NCI-H1436 (cell line): ENCODE data around the gene PEX14.
A peak's percentile ranks its signal among the peaks of the same experiment; 100 is the strongest.

Experiments
- DNase-seq: peaks from one replicate; lab custom pipeline; 2025; lab: John Stamatoyannopoulos, UW

The PEX14 gene

DNA sequence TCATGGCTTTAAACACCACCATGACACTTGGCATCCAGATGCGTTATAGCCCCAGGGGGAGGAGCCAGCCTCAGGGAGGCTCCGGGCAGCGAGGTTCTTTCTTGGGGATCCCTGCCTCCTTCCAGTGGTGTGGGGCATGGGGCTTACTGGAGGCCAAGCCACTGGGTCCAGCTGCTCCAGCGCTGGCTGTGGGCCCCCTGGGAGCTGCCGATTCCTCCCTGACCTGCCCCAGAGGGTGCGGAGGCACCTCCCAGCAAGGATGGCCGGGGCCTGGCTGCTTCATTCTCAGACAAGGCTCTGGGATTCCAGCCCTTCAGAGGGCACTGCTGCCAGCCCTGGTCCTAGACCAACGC lies 159.3 kb downstream of the PEX14 start:
- no peak for DNase-seq

DNA sequence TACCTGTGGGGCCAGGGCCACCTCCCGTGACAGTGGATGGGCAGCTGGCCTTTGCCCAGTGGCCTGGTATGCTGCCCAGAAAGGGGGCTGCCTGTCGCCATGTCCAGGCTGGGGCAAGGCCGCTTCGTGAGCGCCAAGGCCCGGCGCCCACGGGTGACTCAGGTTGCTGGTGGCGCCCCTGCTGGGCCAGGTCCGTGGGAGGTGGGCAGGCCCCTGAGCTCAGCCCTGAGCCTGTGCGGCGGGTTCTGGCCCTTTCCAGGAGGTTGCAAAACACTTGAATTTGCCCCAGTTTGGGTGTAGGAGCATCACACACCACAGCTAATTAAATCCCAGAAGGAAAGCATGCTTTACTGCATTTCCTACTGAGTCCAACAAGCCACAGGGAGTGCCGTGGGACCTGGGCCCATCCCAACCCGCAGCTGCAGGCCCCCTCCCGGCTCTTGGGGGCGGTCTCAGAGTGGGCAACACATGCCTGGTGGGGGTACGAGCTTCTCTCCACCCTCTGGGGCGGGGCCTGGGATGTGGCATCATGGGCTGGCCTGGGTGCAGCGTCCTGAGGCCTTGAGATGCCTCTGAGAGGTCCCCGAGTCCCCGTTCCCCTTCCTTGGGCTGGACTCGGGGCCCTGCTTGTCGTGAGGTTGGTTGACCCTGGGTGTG lies 159.8 kb downstream of the PEX14 start:
- DNase-seq: no peak

DNA sequence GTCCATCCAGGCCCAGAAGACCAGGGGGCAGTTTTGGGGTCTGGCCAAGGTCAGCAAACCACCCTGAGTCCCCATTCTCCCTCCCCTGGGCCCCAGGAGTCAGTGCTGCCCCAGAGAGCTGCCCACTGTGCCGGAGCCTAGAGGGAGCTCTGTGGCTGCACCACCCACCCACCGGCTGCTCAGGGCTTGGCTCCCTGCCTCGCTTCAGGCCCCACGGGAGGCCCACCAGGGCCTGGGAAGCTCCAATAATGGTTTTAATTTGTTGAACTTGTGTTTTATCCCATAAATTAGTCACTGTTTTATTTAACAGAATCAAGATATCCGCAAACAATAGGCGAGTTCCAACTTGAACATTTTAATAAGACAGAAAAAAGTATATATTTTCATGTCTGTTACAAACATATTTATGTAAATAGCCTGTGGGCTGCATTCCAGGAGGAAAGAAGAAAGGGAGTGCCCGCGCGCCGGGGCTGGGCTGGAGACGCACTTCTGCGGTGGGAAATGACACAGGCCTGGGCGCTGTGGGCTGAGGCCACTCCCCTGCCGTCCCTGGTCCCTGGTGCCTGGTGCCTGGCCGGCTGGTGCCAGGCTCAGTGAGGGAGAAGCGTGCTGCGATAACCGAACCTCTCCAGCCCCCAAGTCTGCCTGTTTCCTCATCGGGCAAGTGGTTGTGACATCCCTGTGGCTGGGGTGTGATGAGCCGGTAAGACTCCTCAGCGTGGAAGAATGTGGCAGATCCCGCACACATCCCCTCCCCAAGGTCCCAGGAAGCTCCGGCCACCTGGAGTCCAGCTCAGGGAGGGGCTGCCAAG lies 160.5 kb downstream of the PEX14 start:
- no peak for DNase-seq

DNA sequence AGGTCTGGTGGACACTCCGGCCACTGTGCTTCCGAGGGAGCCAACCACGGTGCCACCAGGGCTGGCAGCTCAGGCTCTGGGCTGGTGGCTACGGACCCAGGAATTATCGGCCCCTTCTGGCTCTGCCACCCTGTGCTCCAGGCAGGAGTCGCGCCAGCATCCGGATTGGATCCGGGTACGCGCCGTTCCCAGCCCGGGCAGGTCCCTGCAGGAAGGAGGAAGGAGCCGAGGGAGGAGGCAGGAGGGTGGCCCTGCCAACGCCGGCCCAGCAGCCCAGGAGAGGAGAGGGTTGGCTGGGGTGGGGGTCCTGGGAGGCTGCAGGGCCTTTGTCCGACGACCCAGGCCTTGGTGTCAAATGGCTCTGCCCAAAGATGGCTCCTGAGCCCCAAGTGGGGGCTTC lies 161.2 kb downstream of the PEX14 start:
- DNase-seq: no peak

DNA sequence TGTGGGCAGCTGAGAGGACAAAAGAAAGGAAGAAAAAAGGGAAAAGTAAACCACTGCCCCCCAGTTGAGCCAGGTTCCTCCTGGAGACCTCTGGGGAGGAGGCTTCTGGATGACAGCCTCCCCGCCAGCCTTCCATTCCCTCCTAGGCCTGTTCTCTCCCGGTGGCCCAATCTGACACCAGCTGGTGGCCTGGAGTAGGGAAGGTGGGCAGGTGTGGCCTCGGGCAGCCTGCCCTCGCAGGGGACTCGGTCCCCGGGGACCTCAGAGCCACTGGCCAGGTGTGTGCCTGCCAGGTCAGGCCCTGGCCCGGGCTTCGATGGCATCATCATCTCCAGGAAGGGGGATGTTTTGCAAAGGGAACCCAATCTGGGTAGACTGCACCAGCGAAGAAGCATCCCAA lies 162.7 kb downstream of the PEX14 start:
- DNase-seq: no peak

DNA sequence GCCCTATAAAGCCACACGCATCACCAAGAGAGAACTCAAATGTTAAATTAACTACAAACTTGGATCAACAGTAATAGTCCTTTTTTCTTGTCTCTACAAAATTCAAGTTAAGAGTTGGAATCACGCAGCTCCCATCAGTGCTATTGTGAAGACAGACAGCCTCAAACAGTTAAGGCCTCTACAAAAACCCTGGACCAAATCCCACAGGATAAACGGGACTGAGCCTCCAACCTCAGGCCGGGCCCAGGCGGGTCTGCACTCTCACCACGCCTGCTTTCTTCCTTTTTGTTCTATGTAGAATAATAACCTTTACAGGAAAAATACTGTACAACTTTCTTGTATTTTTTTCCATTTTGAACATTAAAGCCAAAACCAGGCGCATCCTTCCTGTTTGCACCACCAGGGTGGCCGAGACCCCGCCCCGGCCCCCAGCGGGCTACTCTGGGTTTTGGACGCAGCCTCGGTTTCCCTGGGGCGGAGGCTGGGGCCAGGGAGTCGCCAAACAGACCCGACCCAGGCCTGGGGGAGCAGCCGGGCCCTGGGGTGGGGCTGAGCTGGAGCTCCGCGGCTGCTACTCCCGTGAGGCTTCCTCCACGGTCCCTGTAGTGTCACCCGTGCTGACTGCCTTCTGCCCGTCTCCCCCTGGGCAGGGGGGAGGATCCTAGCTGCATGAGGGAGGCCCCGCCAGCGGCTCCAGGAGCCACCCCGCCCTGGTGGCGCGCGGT lies 163.2 kb downstream of the PEX14 start:
- no peak for DNase-seq

DNA sequence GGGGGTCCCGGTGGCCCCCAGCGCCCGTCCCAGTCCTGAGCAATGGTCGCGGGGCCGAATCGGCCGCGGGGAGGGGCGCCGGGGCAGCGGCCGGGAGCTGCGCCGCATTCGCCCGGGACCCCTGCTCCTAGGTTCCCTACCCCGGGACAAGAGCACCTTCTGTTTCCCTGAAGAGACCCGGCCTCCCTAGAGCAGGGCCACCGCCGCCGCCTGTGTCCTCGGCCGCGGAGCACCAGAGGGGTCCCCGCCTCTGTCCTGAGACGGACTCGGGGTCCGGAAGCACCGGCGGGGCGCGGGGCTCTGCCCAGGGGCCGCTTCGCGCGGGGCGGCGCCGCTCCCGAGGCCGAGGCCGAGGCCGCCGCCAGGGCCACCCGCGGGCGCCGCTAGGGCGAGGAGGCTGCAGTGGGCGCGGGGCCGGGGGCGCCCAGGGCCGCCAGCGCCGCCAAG lies 163.8 kb downstream of the PEX14 start:
- no peak for DNase-seq

DNA sequence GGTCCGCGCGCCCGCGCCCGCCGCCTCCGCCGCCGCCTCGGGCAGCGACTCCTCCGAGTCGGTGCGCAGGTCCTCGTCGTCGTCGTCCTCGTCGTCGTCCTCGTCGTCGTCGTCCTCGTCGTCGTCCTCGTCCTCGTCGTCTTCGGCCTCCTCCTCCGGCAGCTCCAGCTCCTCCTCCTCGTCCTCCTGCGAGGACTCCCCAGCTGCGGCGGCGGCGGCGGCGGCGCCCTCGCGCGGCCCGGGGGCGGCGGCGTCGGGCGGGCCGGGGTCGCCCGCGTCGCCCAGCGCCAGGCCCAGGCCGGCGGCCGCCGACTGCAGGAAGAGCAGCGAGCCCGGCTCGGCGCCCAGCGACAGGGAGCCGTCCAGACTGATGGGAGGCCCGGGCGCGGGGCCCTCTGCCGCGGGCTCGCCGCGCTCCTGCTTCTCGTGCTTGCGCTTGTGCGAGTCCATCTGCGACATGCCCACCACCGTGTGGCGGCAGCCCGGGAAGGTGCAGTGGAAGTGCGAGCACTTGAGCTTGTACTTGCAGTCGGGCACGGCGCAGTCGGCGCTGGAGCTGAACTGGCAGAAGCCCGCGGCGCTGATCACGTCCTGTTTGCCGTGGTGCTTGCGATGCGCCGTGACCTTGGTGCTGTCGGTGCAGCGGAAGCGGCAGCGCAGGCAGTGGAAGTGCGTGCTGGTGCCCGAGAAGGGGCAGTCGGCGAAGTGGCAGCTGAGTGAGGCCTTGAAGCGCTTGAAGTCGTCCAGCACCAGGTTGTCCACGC lies 164.4 kb downstream of the PEX14 start:
- no peak for DNase-seq

DNA sequence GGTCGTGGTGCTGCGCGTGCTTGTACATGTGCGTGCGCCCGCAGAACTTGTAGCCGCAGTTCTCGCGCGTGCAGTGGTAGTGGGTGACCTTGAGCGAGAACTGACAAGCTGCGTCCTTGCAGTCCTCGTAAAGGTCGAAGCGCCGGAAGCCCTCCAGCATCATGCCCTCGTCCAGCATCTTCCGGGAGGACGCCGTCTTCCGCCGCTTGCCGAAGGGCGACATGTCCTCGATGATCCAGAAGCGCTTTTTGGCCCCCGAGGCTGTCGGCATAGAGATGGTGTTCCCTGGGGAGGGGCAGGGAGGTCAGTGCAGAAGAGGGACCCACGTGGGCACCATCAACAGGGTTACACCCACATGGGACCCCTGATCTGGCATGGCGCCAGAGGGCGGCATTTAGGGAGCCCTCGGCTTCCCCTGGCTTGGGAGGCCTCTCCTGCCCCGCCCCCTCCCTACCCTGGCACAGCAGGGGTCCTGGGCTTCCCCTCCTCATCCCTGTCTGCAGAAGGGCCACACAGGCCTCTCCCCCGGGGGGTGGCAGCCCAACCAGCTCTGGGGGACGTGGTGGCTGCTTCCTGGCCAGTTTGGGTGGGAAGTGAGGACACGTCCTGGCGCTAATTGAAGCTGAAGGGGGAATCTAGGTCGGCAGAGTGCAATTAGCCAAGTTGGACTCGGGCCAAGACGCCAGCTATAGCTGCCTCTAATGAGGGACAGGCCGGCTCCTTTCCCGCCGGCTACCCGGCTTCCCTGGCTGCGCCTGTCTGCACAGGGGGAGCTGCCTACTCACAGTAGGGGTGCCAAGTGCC lies 165.2 kb downstream of the PEX14 start:
- peak; percentile 80 for DNase-seq

DNA sequence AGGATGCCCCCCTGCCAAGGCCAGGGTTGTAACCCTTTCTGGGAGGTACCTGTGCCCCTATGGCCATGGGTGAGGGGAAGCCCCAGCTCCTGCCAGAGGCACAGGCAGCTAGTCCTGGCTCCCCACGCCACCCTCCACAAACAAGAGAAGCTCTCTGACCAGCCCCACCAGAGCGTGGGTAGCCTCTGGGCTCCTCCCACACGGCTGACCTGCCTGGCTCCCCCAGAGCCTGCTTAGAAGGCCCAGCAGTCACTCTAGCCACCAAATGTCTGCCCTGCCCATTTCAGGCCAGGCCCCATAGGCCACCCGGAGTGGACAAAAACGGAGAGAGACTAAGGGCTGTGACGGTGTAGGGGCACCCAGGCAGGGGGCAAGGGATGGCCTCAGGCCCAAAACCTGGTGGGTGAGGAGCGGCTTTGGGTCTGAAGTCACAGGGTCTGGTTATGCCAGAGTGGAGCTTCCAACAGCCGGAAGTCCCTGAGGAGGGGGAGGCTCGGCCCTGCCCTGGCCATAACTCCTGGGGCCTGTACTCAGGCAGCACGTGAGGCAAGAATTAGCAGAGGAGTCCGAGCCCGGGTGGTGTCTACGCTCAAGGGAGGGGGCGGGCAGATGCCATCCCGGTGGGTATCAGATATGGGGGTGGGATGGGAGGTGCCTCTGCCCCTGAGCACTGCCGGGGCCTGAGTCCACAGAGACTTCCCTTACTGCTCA lies 166.2 kb downstream of the PEX14 start:
- DNase-seq: no peak

DNA sequence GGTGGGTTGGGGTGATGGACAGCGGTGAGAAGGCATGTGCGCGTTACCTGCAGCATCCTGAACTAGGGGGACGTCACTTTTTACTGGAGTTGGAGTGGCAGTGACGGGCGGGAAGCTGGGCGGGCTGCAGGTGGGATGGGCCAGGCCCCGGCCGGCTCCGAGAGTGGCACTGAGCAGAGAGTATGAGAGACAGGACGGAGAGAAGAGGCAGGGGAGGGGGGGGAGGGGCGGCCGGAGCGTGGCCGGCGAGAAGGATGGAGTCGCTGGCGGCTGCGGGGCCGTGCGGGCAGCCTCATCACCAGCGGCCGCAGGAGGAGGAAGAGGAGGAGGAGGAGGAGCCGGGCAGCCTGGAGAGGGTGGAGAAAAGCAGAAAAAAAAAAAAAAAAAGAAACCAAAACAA lies 167.2 kb downstream of the PEX14 start:
- DNase-seq: no peak

DNA sequence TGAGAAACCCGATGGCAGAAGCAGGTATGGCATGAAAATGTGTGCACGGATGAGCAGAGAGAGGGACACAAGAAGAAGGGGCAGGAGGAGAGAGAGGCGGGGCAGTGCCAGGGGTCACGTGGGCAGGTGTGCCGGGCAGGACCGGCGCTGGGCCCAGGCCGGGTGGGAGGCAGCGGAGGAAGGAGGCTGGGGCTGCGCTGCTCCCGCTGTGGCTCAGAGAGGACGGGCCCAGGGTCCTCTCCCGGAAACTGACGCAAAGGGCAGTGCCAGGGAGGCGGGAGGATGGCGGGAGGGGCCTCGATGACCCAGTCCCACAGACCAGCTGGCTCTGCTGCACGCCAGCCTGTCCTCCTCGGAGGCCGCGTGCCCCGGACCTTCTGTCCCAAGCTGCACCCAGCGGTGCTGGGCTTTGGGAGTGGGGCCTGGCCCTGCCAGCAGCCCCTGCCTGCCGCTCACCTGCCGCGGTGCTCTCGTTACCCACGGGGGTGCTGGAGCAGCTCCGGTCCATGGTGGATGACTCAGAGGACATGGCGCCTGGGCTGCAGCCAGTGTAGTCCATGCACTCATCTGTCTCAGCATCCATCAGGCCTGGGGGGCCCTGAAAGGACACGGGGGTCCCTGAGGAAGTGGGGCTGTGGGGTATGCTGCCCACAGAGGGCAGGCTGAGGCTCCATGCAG lies 167.8 kb downstream of the PEX14 start:
- no peak for DNase-seq

DNA sequence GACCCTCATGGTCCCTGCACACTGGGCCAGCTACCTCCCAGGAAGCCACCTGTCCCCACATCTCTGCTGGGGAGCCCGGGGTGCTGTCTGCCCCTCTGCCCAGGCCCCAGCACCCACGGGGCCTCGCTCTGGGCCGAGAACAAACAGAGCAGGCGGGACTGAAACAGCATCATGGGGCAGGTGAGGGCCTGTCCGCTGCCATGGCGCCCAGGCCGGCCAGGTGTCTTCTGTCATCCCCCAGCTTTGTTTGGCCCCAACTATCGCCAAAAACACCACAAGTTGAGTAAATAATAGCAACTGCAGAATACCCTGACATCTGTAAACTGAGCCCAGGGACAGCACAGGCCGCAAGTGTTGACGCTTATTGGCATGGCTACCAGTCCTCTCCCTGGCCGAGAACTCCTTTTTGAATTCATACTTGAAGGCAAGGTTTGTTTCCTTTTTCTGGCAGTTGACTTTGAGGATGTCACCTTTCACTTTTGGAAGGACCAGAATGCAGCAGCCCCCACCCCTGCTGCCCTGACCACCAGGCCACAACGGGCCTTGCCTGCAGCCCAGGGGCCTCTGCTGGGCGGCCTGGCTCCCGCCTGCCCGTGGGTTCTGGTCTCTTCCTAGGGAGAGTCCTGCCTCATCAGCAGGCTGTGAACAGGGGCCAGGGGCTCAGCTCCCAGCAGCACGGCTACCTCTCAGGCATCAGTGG lies 169.0 kb downstream of the PEX14 start:
- DNase-seq: no peak

DNA sequence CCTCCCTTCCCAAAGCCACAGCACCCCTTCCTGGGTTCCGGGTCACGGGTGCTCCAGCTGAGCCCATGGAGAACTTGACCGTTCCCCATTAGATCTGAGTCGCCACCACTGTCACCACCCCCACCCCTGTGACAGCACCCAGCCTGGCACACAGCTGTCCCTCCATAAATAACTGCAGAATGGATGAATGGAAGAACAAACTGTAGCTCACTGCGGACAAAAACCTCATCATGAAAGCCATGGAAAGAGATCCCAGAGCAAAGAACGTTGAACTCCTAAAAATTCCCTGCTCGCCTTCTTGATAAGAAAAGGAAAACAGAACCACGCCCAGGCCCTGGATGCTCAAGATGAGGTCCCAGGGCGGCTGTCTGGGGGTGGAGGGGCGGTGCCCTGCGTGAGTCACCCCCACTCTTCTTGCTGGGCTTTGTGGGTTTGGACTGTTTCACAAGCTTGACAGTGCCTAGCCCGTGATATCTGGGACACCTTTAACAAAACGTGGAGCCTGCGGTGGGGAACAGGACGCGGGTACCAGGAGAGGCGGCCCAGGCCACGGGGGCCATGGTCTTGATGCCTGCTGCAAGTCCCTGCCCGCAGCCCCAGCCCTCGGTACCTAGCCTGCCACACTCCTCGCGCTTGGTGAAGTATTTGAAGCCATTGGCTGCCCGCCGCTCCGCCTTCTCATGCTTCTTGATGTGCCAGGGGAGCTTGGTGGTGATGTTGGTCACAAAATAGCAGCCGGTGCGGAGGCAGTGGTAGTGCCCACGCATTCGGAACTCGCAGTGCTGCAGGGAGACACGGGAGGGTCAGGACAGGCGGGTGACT lies 169.8 kb downstream of the PEX14 start:
- no peak for DNase-seq

DNA sequence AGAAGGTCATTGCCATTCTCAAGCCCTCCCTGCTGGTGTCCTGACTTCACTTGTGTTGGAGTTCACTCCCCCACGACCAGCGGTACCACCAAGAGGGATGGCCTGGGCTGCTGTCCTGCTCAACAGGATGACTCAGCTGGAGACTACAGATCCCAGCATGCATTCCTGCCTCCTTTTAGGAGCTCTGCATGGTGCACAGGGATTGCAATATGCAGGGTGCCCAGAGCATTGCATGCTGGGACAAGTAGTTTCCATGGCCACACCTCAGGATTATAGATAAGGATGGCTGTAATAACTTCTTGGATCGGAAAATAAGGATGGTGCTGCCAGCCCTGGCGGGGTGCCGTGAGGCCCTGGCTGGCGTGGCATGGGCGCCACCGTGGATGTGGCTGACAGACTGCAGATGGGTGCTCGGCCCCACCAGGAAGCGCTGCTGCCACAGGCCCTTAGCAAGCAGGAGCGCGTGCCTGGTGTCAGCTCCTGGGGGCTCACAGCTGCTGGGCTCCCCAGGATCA lies 171.7 kb downstream of the PEX14 start:
- no peak for DNase-seq

DNA sequence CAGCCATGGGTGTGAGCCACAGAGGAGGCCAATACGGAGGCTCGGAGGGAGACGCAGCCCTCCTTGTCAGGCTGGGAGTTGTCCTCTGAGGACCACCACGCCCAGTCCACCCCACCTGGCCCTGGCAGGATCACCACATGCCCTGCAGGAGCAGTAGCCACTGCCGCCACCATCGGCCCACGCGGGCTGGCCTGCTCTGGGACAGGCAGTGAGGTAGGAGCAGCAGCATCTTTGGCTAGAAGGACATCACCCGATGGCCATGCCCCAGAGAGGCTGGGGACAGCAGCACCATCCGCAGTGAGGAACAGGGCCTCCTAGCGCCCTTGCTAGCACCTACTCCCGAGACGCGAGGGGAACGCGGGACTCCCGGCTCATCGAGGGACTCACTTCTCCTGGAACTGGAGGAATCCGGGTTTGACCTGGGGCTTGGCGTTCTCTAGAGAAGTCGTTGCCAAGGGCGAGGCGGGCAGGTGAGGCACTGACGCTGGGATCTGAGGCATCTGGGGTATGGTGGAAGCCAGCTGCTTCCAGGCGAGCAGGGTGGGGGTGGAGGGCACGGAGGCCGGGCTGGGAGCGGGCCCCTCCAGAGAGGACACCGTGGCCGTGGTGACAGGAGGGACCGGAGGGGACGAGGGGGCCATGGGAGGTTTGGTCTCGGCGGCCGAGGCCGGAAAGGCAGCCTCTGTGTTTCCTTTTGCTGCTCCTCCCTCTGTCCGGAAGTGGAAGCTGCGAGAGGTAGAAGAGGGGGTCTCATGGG lies 172.8 kb downstream of the PEX14 start:
- no peak for DNase-seq

DNA sequence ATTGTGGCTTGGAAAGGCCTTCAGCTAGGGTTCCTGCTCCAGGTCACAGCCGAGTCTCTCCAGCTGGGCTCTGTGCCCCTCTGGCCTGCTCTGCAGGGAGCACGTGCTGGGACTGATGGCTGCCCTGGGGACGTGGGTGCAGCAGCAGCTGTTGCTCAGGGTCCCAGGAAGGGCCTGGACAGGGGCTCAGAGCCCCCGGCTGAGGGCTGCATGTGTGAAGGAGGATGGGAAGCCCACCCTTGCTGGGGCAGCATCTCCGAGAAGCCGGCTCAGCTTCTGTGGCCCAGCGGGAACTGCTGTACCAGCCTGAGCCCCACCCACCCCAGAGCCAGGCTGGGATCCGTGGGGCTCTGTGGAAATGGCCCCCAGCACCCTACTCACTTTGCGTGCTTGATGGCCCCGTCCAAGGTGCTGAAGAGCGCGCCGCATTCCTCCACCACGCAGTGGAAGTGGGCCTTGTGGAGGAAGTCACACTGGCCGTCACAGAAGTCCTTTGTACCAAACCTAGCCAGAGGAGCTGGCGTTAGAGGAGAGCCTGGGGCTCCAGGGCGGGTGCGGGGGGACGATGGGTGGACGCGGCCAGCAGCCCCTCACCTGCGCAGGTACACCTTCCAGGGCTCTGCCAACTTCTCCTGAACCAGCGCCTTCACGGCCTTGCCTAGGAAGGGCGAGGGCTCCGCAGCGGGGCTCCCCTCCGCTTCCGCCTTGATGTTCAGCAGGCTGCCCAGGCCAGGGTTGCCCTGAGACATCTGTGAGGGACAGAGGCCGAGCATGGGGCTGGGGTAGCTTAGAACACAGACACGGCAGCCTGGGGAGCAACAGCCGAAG lies 174.2 kb downstream of the PEX14 start:
- DNase-seq: no peak
